ENCODE measurements around the gene SPECC1.

SPECC1 gene

GRCh38 chr17:20133517-20133916 is 124.4 kb downstream of the SPECC1 start:
- H3K4me3 ChIP-seq (ENCODE audit: low read length), result no peak overlapping the region

DNA sequence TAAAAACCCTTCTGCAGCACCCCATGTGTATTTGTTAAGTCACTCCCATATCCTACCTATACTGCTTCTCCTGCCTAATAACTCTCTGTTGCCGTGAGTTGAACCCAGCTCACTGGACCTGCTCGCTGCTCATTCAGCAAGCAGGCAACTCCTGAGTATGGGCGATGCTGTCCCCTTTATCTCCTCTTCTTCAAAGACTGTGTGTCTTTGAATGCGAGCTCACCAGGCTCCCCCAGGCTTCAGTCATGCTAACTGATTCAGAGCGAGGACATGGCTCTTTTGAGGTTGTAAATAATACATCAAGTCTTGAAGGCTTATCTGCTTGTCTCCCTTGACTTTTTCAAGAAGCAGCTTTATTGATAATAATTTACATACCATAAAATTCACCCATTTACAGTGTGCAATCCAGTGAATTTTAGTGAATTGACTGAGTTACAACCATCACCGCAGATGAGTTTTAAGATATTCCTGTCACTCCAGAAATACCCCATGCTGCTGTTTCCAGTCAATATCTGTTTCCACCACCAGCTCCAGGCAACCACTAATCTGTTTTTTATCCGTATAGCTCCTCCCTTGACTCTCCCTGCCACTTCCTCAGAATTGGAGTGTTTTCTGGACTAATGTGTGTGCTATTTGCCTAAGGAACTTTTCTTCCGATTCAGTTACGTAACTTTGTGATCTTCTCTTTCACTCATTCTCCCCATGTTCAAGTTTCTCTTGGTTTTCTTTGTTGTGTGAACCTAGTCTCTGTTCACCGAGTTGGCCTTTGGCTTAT is 132.2 kb downstream of the SPECC1 start:
- Histone ChIP-seq H3K4me2 (ENCODE audit: low read length) (no peak overlapping the region), H3K9me3 (ENCODE audit: control insufficient read depth, insufficient read depth, low read length) (no peaks in the 10 kb centered on the region), H3K27me3 (ENCODE audit: control insufficient read depth, low read length) (no peaks in the 10 kb centered on the region), H4K20me1 (ENCODE audit: control insufficient read depth, insufficient read depth, low read depth, low read length) (no peaks in the 10 kb centered on the region), H3K4me3 (ENCODE audit: low read length) (no peak overlapping the region), H3K36me3 (ENCODE audit: control insufficient read depth, low read length) (no peaks in the 10 kb centered on the region), H3K27ac (ENCODE audit: low read depth, low read length) (no peak overlapping the region), H3K79me2 (ENCODE audit: control insufficient read depth, low read length) (no peaks in the 10 kb centered on the region), H3F3A (ENCODE audit: control insufficient read depth, insufficient read depth) (no peaks in the 10 kb centered on the region), H3K9me2 (replicated peaks; ENCODE audit: control insufficient read depth, low read length) (no peaks in the 10 kb centered on the region), H3K4me1 (ENCODE audit: control insufficient read depth, low read length) (no peaks in the 10 kb centered on the region)
- TF ChIP-seq CTCF (IDR thresholded peaks at IDR 0.05; ENCODE audit: low read depth, low read length, poor library complexity, severe bottlenecking) (no peak), EZH2phosphoT487 (IDR thresholded peaks at IDR 0.05; ENCODE audit: borderline replicate concordance, low read length) (no peak)

More at GRCh38 chr17:20133517-20133916, 124.4 kb downstream of the SPECC1 start:
- Histone ChIP-seq H3K4me2 (ENCODE audit: low read length) (no peak overlapping the region), H4K20me1 (ENCODE audit: control insufficient read depth, insufficient read depth, low read depth, low read length) (no peaks in the 10 kb centered on the region), H3K4me1 (ENCODE audit: control insufficient read depth, low read length) (no peaks in the 10 kb centered on the region), H3K9me3 (ENCODE audit: control insufficient read depth, insufficient read depth, low read length) (no peaks in the 10 kb centered on the region), H3F3A (ENCODE audit: control insufficient read depth, insufficient read depth) (no peaks in the 10 kb centered on the region), H3K9me2 (replicated peaks; ENCODE audit: control insufficient read depth, low read length) (no peaks in the 10 kb centered on the region), H3K27me3 (ENCODE audit: control insufficient read depth, low read length) (no peaks in the 10 kb centered on the region), H3K27ac (ENCODE audit: low read depth, low read length) (no peak overlapping the region), H3K36me3 (ENCODE audit: control insufficient read depth, low read length) (no peaks in the 10 kb centered on the region), H3K79me2 (ENCODE audit: control insufficient read depth, low read length) (no peaks in the 10 kb centered on the region)
- TF ChIP-seq EZH2phosphoT487 (IDR thresholded peaks at IDR 0.05; ENCODE audit: borderline replicate concordance, low read length) (no peak), CTCF (IDR thresholded peaks at IDR 0.05; ENCODE audit: low read depth, low read length, poor library complexity, severe bottlenecking) (no peak)

GRCh38 chr17:20142268-20142667 is 133.1 kb downstream of the SPECC1 start:
- Histone ChIP-seq H4K20me1 (ENCODE audit: control insufficient read depth, insufficient read depth, low read depth, low read length) (no peaks in the 10 kb centered on the region), H3K27me3 (ENCODE audit: control insufficient read depth, low read length) (no peaks in the 10 kb centered on the region), H3K4me3 (ENCODE audit: low read length) (no peak overlapping the region), H3K27ac (ENCODE audit: low read depth, low read length) (no peak overlapping the region), H3K9me3 (ENCODE audit: control insufficient read depth, insufficient read depth, low read length) (no peaks in the 10 kb centered on the region), H3K4me2 (ENCODE audit: low read length) (no peak overlapping the region), H3K79me2 (ENCODE audit: control insufficient read depth, low read length) (no peaks in the 10 kb centered on the region), H3K36me3 (ENCODE audit: control insufficient read depth, low read length) (no peaks in the 10 kb centered on the region), H3K4me1 (ENCODE audit: control insufficient read depth, low read length) (no peaks in the 10 kb centered on the region), H3K9me2 (replicated peaks; ENCODE audit: control insufficient read depth, low read length) (no peaks in the 10 kb centered on the region), H3F3A (ENCODE audit: control insufficient read depth, insufficient read depth) (no peaks in the 10 kb centered on the region)
- TF ChIP-seq EZH2phosphoT487 (IDR thresholded peaks at IDR 0.05; ENCODE audit: borderline replicate concordance, low read length), result no peak
- no peak for TF ChIP-seq CTCF (IDR thresholded peaks at IDR 0.05; ENCODE audit: low read depth, low read length, poor library complexity, severe bottlenecking)
